NCI-H1694 treated with DMSO at 0.1 percent for 48 hours (cell line): ENCODE results near the gene HNF4A.
"Not testable (repeated sequence)": the region's sequence is repeated elsewhere in the genome, so short reads cannot be mapped to it uniquely, and the experiment has no call there.

Experiments used
- DNase-seq: peaks from one replicate; lab custom pipeline; 2025; lab: John Stamatoyannopoulos, UW

Gene HNF4A

GRCh38 chr20:44471481-44471882 lies 116.0 kb downstream of the HNF4A start:
- no peak for DNase-seq

GRCh38 chr20:44472283-44472682 lies 116.8 kb downstream of the HNF4A start:
- not testable (repeated sequence) for DNase-seq

- no peak for DNase-seq
These were observed 119.8 kb downstream of the HNF4A start for GRCh38 chr20:44475372-44475693.

- peak; percentile 61 for DNase-seq
These were observed 120.4 kb downstream of the HNF4A start, which contains the start of gene TTPAL for GRCh38 chr20:44475694-44476560. Gene TTPAL (plus strand): TSS chr20:44475874. CDS start chr20:44480000, 4,126 bp downstream.

- no peak for DNase-seq
These were observed 121.7 kb downstream of the HNF4A start for GRCh38 chr20:44477151-44477550.

- no peak for DNase-seq
These were observed 122.7 kb downstream of the HNF4A start for GRCh38 chr20:44478206-44478605.

GRCh38 chr20:44479643-44480042 lies 124.1 kb downstream of the HNF4A start:
- DNase-seq = no peak

- no peak for DNase-seq
These were observed 124.6 kb downstream of the HNF4A start for GRCh38 chr20:44480097-44480496.

GRCh38 chr20:44481719-44482416 lies 126.4 kb downstream of the HNF4A start:
- DNase-seq = no peak

- DNase-seq = no peak
These were observed 127.6 kb downstream of the HNF4A start for GRCh38 chr20:44483112-44483511.
